Limb (tissue), 2 donors: ENCODE measurements around the gene ERCC4.

ENCODE experiments used
- DNase-seq, 2 donors: peaks; one replicate each; pipeline ENCODE4 v3.0.0-alpha.2; 2016; ENCODE audit errors: extremely low spot score in 2 of 2

ERCC4 gene

GRCh38 chr16:13994239-13995106, 74.5 kb downstream of the ERCC4 start:
- DNase-seq = no peak

DNA sequence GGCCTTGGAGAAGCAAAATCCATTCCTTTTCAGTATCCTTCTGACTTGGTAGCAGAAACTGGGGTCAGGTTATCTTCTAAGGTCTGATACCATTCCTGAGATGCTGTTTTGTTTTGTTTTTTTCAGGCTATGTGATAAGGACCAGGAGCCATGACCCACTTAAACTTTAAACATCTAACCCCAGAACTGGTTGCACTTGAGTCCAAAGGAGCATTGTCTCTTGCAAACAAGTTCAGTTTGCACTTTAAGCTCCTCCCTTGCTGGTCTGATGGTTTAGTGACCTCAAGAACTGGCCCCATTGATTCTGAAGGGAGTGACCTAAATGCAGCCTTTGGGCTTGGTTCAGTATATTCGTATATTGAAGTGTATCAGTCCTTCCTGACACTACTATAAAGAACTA, 75.2 kb downstream of the ERCC4 start:
- DNase-seq = no peak

- DNase-seq = no peak
Measured at GRCh38 chr16:13996778-13997288, 76.9 kb downstream of the ERCC4 start.

DNA sequence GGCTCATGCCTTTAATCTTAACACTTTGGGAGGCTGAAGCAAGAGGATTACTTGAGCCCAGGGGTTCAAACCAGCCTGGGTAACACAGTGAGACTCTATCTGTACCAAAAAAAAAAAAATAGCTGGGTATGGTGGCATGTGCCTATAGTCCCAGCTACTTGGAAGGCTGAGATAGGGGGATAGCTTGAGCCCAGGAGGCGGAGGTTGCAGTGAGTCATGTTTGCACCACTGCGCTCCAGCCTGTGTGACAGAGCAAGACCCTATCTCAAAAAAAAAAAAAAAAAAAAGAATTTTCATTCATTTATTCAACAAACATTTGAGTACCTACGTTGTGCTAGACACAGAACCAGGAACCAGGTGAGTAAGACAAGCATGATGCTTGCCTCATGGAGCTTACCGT, 77.6 kb downstream of the ERCC4 start:
- no peak for DNase-seq

DNA sequence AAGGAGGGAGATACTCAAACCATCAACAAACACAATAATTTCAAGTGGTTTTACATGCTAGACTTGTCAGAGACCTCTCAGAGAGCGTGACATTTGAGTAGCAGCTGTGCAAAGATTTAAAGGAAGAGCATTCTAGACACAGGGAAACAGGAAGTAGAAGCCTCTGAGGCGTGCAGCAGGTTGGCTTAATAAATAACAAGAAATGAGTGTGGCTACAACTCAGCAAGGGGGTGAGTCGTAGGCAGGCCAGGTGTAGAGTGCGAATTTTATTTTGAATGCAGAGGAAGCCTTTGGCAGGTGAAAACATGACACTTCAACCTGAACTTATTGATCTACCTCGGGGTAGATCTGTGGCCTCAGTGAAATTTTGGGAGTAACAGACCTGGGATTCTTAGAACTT, 78.0 kb downstream of the ERCC4 start:
- no peak for DNase-seq

DNA sequence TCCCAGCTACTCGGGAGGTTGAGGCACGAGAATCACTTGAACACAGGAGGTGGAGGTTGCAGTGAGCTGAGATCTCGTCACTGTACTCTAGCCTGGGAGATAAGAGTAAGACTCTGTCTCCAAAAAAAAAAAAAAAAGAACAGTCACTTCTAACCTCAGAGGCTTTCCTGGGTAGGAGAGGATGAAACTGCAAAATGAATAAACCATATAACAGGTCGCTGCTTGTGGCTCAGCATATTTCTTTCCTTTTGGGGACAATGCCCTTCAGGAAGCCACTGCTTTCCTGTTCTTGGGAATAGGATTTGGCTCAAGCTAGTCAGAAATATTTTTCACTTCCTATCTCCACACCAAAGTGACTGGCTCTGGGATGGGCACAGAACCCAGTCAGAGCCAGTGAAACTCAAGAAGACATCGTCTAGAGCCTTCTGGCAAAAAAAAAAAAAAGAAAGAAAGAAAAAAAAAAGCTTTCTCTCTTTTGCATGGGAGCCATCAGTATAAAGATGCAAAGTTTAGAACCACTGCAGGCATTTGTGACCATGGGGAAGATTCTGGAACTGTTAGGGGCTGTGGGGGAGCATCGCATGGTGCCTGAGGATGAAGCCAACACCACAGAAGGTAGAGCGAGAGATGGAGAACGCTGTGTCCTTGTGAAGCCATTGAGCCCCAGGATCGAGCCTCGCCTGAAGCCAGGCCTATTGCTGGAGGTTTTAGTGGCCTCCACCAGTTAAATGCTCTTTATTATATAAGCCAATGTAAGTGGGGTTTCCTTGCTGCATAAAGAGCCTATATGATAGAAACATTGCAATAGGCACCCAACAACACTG, 79.3 kb downstream of the ERCC4 start:
- DNase-seq = no peak

- DNase-seq = no peak
Measured at GRCh38 chr16:13999895-14000425, 80.0 kb downstream of the ERCC4 start.

- no peak for DNase-seq
Measured at GRCh38 chr16:14001521-14001920, 81.6 kb downstream of the ERCC4 start.
